Naive thymus-derived CD4-positive, alpha-beta T cell (primary cell): Measurements from ENCODE around the gene CTRL. TPM values are rescaled to one million over a fixed set of nuclear protein-coding genes. Genes with fewer than 3 reads are reported as not detected.

Source experiments
- ATAC-seq: fragments of 150-1000 bp; cut with Tn5 transposase; 2 replicates; pipeline ENCODE4 v1.10.0; 2021; ENCODE audit warnings: mild to moderate bottlenecking, moderate library complexity
- CTCF ChIA-PET: fragments of 350-600 bp; sonication (Branson Sonifier 250); formaldehyde crosslinking; loops from one replicate; lab custom pipeline; 2021; ENCODE audit warnings: antibody characterized with exemption; lab: Charles Lee
- POLR2A ChIA-PET: fragments of 350-600 bp; sonication (Branson Sonifier 250); formaldehyde crosslinking; loops from one replicate; lab custom pipeline; 2021; ENCODE audit warnings: antibody characterized with exemption, inconsistent platforms; lab: Charles Lee
- DNase-seq, 9 donors: peaks; one replicate each; pipeline versions ENCODE4 v3.0.0 to v3.0.0-alpha.2; 2020 to 2022; ENCODE audit warnings: mixed read lengths in 1 of 9
- H3K27ac ChIP-seq: one replicate; pipeline ENCODE4 v1.7.0; 2013; ENCODE audit warnings: mild to moderate bottlenecking, low read depth, low read length, moderate library complexity
- H3K27me3 ChIP-seq, 2 donors: one replicate each; pipeline ENCODE4 v1.7.0; 2013; ENCODE audit warnings: low read length in 2 of 2, mild to moderate bottlenecking in 2 of 2, moderate library complexity in 2 of 2; ENCODE audit not compliant: control insufficient read depth in 2 of 2, insufficient read depth in 2 of 2
- H3K36me3 ChIP-seq, 3 experiments: 1 replicate in 2 of 3; 2 replicates in 1 of 3; pipeline ENCODE4 v1.7.0; 2013; ENCODE audit warnings: low read length in 3 of 3, mild to moderate bottlenecking in 3 of 3, moderate library complexity in 1 of 3; ENCODE audit not compliant: insufficient read depth in 3 of 3, control insufficient read depth in 2 of 3
- H3K4me1 ChIP-seq, 2 donors: one replicate each; pipeline ENCODE4 v1.7.0; 2013; ENCODE audit warnings: low read length in 2 of 2, mild to moderate bottlenecking in 2 of 2, moderate library complexity in 1 of 2; ENCODE audit not compliant: control insufficient read depth in 2 of 2, insufficient read depth in 2 of 2
- H3K4me3 ChIP-seq: 2 replicates; pipeline ENCODE4 v1.7.0; 2013; ENCODE audit warnings: mild to moderate bottlenecking, low read length
- H3K9me3 ChIP-seq, 3 experiments: 1 replicate in 2 of 3; 2 replicates in 1 of 3; pipeline ENCODE4 v1.7.0; 2013; ENCODE audit warnings: low read length in 3 of 3; ENCODE audit not compliant: control insufficient read depth in 2 of 3
- H3K27ac Mint-ChIP-seq, 9 donors: one replicate each; pipeline ENCODE4 v1.8.0; 2020 to 2022; ENCODE audit warnings: mixed read lengths in 9 of 9, mild to moderate bottlenecking in 8 of 9, moderate library complexity in 5 of 9, inconsistent platforms in 2 of 9
- H3K27me3 Mint-ChIP-seq, 5 donors: one replicate each; pipeline ENCODE4 v1.8.0; 2021 to 2022; ENCODE audit warnings: mixed read lengths in 5 of 5, mild to moderate bottlenecking in 1 of 5
- H3K36me3 Mint-ChIP-seq, 5 donors: one replicate each; pipeline ENCODE4 v1.8.0; 2020 to 2022; ENCODE audit warnings: mixed read lengths in 5 of 5, mild to moderate bottlenecking in 3 of 5, inconsistent platforms in 1 of 5
- H3K4me1 Mint-ChIP-seq, 7 donors: one replicate each; pipeline ENCODE4 v1.8.0; 2020 to 2022; ENCODE audit warnings: mixed read lengths in 7 of 7, mild to moderate bottlenecking in 3 of 7, inconsistent platforms in 1 of 7
- H3K4me3 Mint-ChIP-seq, 10 donors: one replicate each; pipeline ENCODE4 v1.8.0; 2020 to 2022; ENCODE audit warnings: mild to moderate bottlenecking in 10 of 10, mixed read lengths in 10 of 10, moderate library complexity in 6 of 10, inconsistent platforms in 2 of 10
- H3K9me3 Mint-ChIP-seq, 11 donors: one replicate each; pipeline ENCODE4 v1.8.0; 2020 to 2022; ENCODE audit warnings: mixed read lengths in 11 of 11, mild to moderate bottlenecking in 4 of 11, inconsistent platforms in 1 of 11, moderate library complexity in 1 of 11
- intact Hi-C, 2 donors: fragments of 100-400 bp; cut with micrococcal nuclease; formaldehyde crosslinking; loops; one replicate each; pipeline ENCODE4 v1.15.1; 2023
- polyA plus RNA-seq, 2 donors: library from polyadenylated mRNA; unstranded; fragments of 300-500 nt; fragmentation: Illumina TruSeq; gene quantifications; one replicate each; pipeline ENCODE4 v1.2.3, GENCODE V29; 2021
- total RNA-seq, 6 experiments: library from RNA in 5 of 6; stranded (reverse) in 5 of 6; gene quantifications; 1 replicate in 5 of 6; 2 replicates in 1 of 6; pipeline ENCODE4 v1.2.3 and lab custom pipeline; 2021 to 2026

Gene CTRL
- total and polyA plus RNA-seq, 7 experiments from 2014 or later: 1.3 to 15.1 (median 7.9) TPM

- ChIA-PET CTCF (interaction anchor here (0.7 kb wide), 1 partner anchor 9 kb away, joined by 4 read pairs; no protein-coding TSS in a partner anchor), POLR2A (interaction anchor here (0.7 to 1.9 kb wide), 2 partner anchors 10 to 12 kb away, joined by 3 to 4 read pairs; partner anchors contain the start of gene PSMB10)
- Histone ChIP-seq H3K9me3 (no peaks in the 10 kb centered on the region), H3K36me3 (peaks cover 0 to 84% (median 0%) of the 10 kb centered on the region in 3 experiments), H3K27me3 (no peaks in the 10 kb centered on the region), H3K27ac (no peak overlapping the region), H3K4me3 (no peak overlapping the region), H3K4me1 (no peaks in the 10 kb centered on the region)
- Mint-ChIP-seq H3K9me3 (no peaks in the 10 kb centered on the region), H3K4me3 (no peak overlapping the region), H3K36me3 (peaks cover 0 to 6% (median 3%) of the 10 kb centered on the region in 5 donors), H3K27ac (no peak overlapping the region), H3K4me1 (peaks cover 3 to 6% (median 3%) of the 10 kb centered on the region in 7 donors), H3K27me3 (no peaks in the 10 kb centered on the region)
- intact Hi-C loops: no loop called here
- no peak for ATAC-seq
- no peak for DNase-seq
Observed at GRCh38 chr16:67946966-67947558, 15.4 kb upstream of the CTRL start.

GRCh38 chr16:67946128-67946569 lies 14.5 kb upstream of the CTRL start:
- POLR2A ChIA-PET: interaction anchor here (0.7 to 1.9 kb wide), 2 partner anchors 9 to 11 kb away, joined by 3 to 4 read pairs; partner anchors contain the start of gene PSMB10
- ATAC-seq: no peak
- peaks cover 0 to 6% (median 0%) of the 10 kb centered on the region in 5 donors for H3K36me3 Mint-ChIP-seq

GRCh38 chr16:67945392-67945933 lies 13.8 kb upstream of the CTRL start:
- CTCF ChIA-PET: no interaction called here
- DNase-seq: no peak
- ATAC-seq: no peak
- Mint-ChIP-seq H3K27ac (no peak overlapping the region), H3K4me3 (no peak overlapping the region), H3K4me1 (peaks cover 9 to 19% (median 14%) of the 10 kb centered on the region in 7 donors), H3K36me3 (peaks cover 0 to 6% (median 0%) of the 10 kb centered on the region in 5 donors), H3K27me3 (no peaks in the 10 kb centered on the region), H3K9me3 (no peaks in the 10 kb centered on the region)
- H3K36me3 ChIP-seq: peaks cover 0 to 68% (median 0%) of the 10 kb centered on the region in 3 experiments
- no peak overlapping the region for H3K4me3 ChIP-seq
- no peaks in the 10 kb centered on the region for H3K27me3 ChIP-seq
- intact Hi-C loops: no loop called here
- H3K9me3 ChIP-seq: no peaks in the 10 kb centered on the region
- H3K4me1 ChIP-seq: peaks cover 0 to 11% of the 10 kb centered on the region in 2 donors
- POLR2A ChIA-PET: interaction anchor here (1.9 kb wide), 1 partner anchor 10 kb away, joined by 4 read pairs; no protein-coding TSS in a partner anchor
- H3K27ac ChIP-seq: no peak overlapping the region

More at GRCh38 chr16:67946128-67946569, 14.5 kb upstream of the CTRL start:
- H3K9me3 ChIP-seq: no peaks in the 10 kb centered on the region
- CTCF ChIA-PET: interaction anchor here (0.7 kb wide), 1 partner anchor 8 kb away, joined by 4 read pairs; no protein-coding TSS in a partner anchor
- H3K27ac ChIP-seq: no peak overlapping the region
- no peak for DNase-seq
- peaks cover 0 to 7% of the 10 kb centered on the region in 2 donors for H3K4me1 ChIP-seq
- H3K27ac Mint-ChIP-seq: no peak overlapping the region
- intact Hi-C loops: no loop called here
- no peak overlapping the region for H3K4me3 Mint-ChIP-seq
- no peak overlapping the region for H3K4me3 ChIP-seq
- H3K27me3 Mint-ChIP-seq: no peaks in the 10 kb centered on the region
- no peaks in the 10 kb centered on the region for H3K27me3 ChIP-seq
- peaks cover 0 to 75% (median 0%) of the 10 kb centered on the region in 3 experiments for H3K36me3 ChIP-seq
- H3K9me3 Mint-ChIP-seq: no peaks in the 10 kb centered on the region
- peaks cover 6 to 14% (median 11%) of the 10 kb centered on the region in 7 donors for H3K4me1 Mint-ChIP-seq

GRCh38 chr16:67944690-67945391 lies 13.2 kb upstream of the CTRL start:
- ATAC-seq: no peak
- peaks cover 0 to 17% of the 10 kb centered on the region in 2 donors for H3K4me1 ChIP-seq
- H3K27ac ChIP-seq: no peak overlapping the region
- POLR2A ChIA-PET: no interaction called here
- no peaks in the 10 kb centered on the region for H3K9me3 ChIP-seq
- Mint-ChIP-seq H3K27me3 (no peaks in the 10 kb centered on the region), H3K4me3 (no peak overlapping the region), H3K9me3 (no peaks in the 10 kb centered on the region), H3K27ac (no peak overlapping the region), H3K4me1 (peaks cover 14 to 25% (median 20%) of the 10 kb centered on the region in 7 donors), H3K36me3 (peaks cover 0 to 10% (median 0%) of the 10 kb centered on the region in 5 donors)
- no peak overlapping the region for H3K4me3 ChIP-seq
- no peaks in the 10 kb centered on the region for H3K27me3 ChIP-seq
- CTCF ChIA-PET: no interaction called here
- no peak for DNase-seq
- intact Hi-C loops: no loop called here
- peaks cover 0 to 62% (median 0%) of the 10 kb centered on the region in 3 experiments for H3K36me3 ChIP-seq

- no peaks in the 10 kb centered on the region for H3K9me3 Mint-ChIP-seq
Observed at GRCh38 chr16:67943619-67944504, 12.2 kb upstream of the CTRL start, which contains the start of gene LCAT. TSS of gene LCAT (minus strand) at chr16:67944120. CDS start at chr16:67944101, 19 bp downstream.

More at GRCh38 chr16:67943619-67944504, 12.2 kb upstream of the CTRL start, which contains the start of gene LCAT:
- peaks cover 0 to 57% (median 0%) of the 10 kb centered on the region in 3 experiments for H3K36me3 ChIP-seq
- H3K9me3 ChIP-seq: no peaks in the 10 kb centered on the region
- DNase-seq (no peak), ATAC-seq (no peak)
- peaks cover 0 to 10% (median 0%) of the 10 kb centered on the region in 5 donors for H3K36me3 Mint-ChIP-seq
- H3K4me3 Mint-ChIP-seq: no peak within 1 kb of the TSS
- H3K27me3 Mint-ChIP-seq: no peaks in the 10 kb centered on the region
- no peak within 1 kb of the TSS for H3K27ac ChIP-seq
- H3K4me1 ChIP-seq: peaks cover 0 to 25% of the 10 kb centered on the region in 2 donors
- ChIA-PET CTCF (no interaction called here), POLR2A (interaction anchor here (0.8 kb wide), 1 partner anchor 21 kb away, joined by 4 read pairs; no protein-coding TSS in a partner anchor)
- H3K27ac Mint-ChIP-seq: no peak within 1 kb of the TSS
- peaks cover 17 to 31% (median 25%) of the 10 kb centered on the region in 7 donors for H3K4me1 Mint-ChIP-seq
- intact Hi-C loops: no loop called here
- H3K4me3 ChIP-seq: no peak within 1 kb of the TSS
- H3K27me3 ChIP-seq: no peaks in the 10 kb centered on the region
